Stomach (tissue), 9 donors: ENCODE data around the gene RNF149. TPM values are rescaled to one million over a fixed set of nuclear protein-coding genes. Genes with fewer than 3 reads are reported as not detected.

ENCODE experiments used
- DNase-seq, 2 donors: peaks; one replicate each; pipeline versions ENCODE4 v3.0.0 to v3.0.0-alpha.2; 2013 to 2019
- H3K27ac ChIP-seq, 5 donors: fragments of 200-600 bp in 4 of 5; sonication (generic) in 4 of 5; one replicate each; pipeline ENCODE4 v1.5.1; 2013 to 2019; ENCODE audit warnings: mild to moderate bottlenecking in 1 of 5, moderate library complexity in 1 of 5
- H3K27me3 ChIP-seq, 3 donors: fragments of 200-600 bp; sonication (generic); one replicate each; pipeline ENCODE4 v1.5.1; 2017 to 2019; ENCODE audit warnings: mixed run types in 1 of 3
- H3K36me3 ChIP-seq, 4 donors: fragments of 200-600 bp; sonication (generic); 1 replicate in 3 of 4; 2 replicates in 1 of 4; pipeline ENCODE4 v1.5.1; 2016 to 2019
- H3K4me1 ChIP-seq, 4 donors: fragments of 200-600 bp; sonication (generic); one replicate each; pipeline ENCODE4 v1.5.1; 2016 to 2019
- H3K4me3 ChIP-seq, 4 donors: fragments of 200-600 bp; sonication (generic) in 3 of 4; one replicate each; pipeline ENCODE4 v1.5.1; 2016 to 2019; ENCODE audit warnings: mild to moderate bottlenecking in 1 of 4
- H3K9me3 ChIP-seq, 4 donors: fragments of 200-600 bp; sonication (generic); one replicate each; pipeline ENCODE4 v1.5.1; 2016 to 2019
- EP300 ChIP-seq: sonication (generic); formaldehyde crosslinking; IDR thresholded peaks from one replicate; pipeline ENCODE4 v1.6.1; 2017; ENCODE audit warnings: antibody characterized with exemption
- POLR2A ChIP-seq, 4 donors: fragments of 450-650 bp; IDR thresholded peaks; one replicate each; pipeline ENCODE4 v1.6.1; 2016; ENCODE audit warnings: antibody characterized with exemption in 4 of 4, control low read depth in 2 of 4, mild to moderate bottlenecking in 1 of 4, moderate library complexity in 1 of 4
- POLR2AphosphoS5 ChIP-seq, 3 donors: sonication (generic); formaldehyde crosslinking; IDR thresholded peaks; one replicate each; pipeline ENCODE4 v1.6.1; 2016; ENCODE audit warnings: antibody characterized with exemption in 3 of 3
- WGBS, 5 donors: extraction: QIAGEN DNeasy Blood & Tissue Kit in 3 of 5; methylation state at CpG; one replicate each; pipeline versions ENCODE4 v1.1.5 to v1.1.7; 2013 to 2018; 5-methylcytosine and 5-hydroxymethylcytosine counted together
- intact Hi-C: fragments of 100-400 bp; cut with DNase I; formaldehyde crosslinking; loops from one replicate; pipeline ENCODE4 v1.15.1; 2023; ENCODE audit warnings: low total_unique reads
- polyA plus RNA-seq, 3 donors: library from polyadenylated mRNA; stranded (reverse); fragments of 200-250 nt; gene quantifications; one replicate each; pipeline ENCODE4 v1.2.3, GENCODE V29; 2013
- total RNA-seq, 5 donors: library from RNA; depleted of rRNA; stranded (reverse); fragments of >200 nt; gene quantifications; one replicate each; pipeline versions ENCODE4 v1.1.0 to v1.2.3, GENCODE V29; 2014 to 2016
- TF ChIP-seq, protein P1 (sequence below), 7 experiments: fragments of 450-650 bp in 4 of 7; fragments of 200-600 bp in 3 of 7; sonication (generic) in 3 of 7; IDR thresholded peaks; one replicate each; pipeline ENCODE4 v1.5.1; 2016 to 2019; ENCODE audit warnings: antibody characterized with exemption in 7 of 7, control low read depth in 2 of 7, mild to moderate bottlenecking in 1 of 7
- donor health status: healthy with polysubstance abuse.
- donor health status: Bipolar disorder and iron deficiency.
- donor health status: healthy.

The RNF149 gene
- total and polyA plus RNA-seq, 8 donors: 14.8 to 154 (median 35.1) TPM

DNA sequence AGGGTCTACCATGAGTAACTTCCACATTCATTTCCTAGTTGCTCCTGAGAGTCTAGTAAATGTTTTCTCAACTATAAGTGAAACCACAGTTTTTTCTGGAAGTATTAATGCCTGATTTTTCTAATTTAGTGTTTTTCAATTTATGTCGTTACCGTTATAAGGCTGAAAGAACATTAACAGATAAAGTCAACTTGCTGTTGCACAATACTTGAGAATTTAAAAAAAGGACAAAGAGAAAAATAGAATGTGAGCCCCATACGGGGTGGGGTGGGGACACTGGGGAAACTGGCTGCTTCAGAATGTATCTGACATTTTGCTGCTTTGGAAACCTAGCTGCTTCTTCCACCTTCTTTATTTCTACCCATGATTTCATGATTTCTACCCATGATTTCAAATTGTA is 29.6 kb downstream of the RNF149 start:
- peaks cover 5 to 9% (median 7%) of the 10 kb centered on the region in 4 donors for H3K4me1 ChIP-seq
- no peak overlapping the region for H3K4me3 ChIP-seq
- intact Hi-C loops: no loop called here
- 82 to 87% (median 85%) methylated on average over 3 of the region's 3 CpGs for WGBS, 5 donors
- H3K9me3 ChIP-seq: no peaks in the 10 kb centered on the region
- H3K36me3 ChIP-seq: peaks cover 37 to 96% (median 85%) of the 10 kb centered on the region in 4 donors
- TF ChIP-seq EP300 (no peak), POLR2AphosphoS5 (IDR thresholded peaks at IDR 0.05) (no peak), POLR2A (IDR thresholded peaks at IDR 0.05) (no peak)
- TF ChIP-seq, protein P1, sequence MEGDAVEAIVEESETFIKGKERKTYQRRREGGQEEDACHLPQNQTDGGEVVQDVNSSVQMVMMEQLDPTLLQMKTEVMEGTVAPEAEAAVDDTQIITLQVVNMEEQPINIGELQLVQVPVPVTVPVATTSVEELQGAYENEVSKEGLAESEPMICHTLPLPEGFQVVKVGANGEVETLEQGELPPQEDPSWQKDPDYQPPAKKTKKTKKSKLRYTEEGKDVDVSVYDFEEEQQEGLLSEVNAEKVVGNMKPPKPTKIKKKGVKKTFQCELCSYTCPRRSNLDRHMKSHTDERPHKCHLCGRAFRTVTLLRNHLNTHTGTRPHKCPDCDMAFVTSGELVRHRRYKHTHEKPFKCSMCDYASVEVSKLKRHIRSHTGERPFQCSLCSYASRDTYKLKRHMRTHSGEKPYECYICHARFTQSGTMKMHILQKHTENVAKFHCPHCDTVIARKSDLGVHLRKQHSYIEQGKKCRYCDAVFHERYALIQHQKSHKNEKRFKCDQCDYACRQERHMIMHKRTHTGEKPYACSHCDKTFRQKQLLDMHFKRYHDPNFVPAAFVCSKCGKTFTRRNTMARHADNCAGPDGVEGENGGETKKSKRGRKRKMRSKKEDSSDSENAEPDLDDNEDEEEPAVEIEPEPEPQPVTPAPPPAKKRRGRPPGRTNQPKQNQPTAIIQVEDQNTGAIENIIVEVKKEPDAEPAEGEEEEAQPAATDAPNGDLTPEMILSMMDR (IDR thresholded peaks at IDR 0.05): no peak
- no peaks in the 10 kb centered on the region for H3K27me3 ChIP-seq
- no peak overlapping the region for H3K27ac ChIP-seq
- no peak for DNase-seq

DNA sequence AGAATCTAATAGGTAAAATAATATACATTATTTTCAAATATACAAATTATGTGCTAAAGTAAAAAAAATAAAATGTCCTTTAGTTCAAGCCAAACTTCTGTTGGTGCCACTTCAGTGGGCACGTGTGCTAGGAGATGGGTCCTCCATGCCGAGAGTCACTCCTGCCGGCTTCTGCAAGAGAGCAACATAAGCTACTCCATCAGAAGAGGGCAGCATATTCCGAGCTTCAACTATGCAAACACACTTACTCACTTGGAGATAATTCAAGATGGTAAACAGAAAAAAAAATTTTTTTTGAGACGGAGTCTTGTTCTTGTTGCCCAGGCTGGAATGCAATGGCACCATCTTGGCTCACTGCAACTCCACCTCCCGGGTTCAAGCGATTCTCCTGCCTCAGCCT is 31.4 kb downstream of the RNF149 start:
- Histone ChIP-seq H3K9me3 (no peaks in the 10 kb centered on the region), H3K4me3 (no peak overlapping the region), H3K36me3 (peaks cover 29 to 96% (median 85%) of the 10 kb centered on the region in 4 donors), H3K27me3 (no peaks in the 10 kb centered on the region), H3K4me1 (peaks cover 11 to 19% (median 16%) of the 10 kb centered on the region in 4 donors), H3K27ac (no peak overlapping the region)
- 35 to 52% (median 39%) methylated on average over 7 of the region's 7 CpGs for WGBS, 5 donors
- TF ChIP-seq, protein P1 (IDR thresholded peaks at IDR 0.05): peak in 1 of 7 experiments; percentile 22
- TF ChIP-seq POLR2AphosphoS5 (IDR thresholded peaks at IDR 0.05) (peak in 1 of 3 donors; percentile 40), POLR2A (IDR thresholded peaks at IDR 0.05) (no peak), EP300 (no peak)
- intact Hi-C loops: no loop called here
- DNase-seq: peak; percentile 32 to 69

DNA sequence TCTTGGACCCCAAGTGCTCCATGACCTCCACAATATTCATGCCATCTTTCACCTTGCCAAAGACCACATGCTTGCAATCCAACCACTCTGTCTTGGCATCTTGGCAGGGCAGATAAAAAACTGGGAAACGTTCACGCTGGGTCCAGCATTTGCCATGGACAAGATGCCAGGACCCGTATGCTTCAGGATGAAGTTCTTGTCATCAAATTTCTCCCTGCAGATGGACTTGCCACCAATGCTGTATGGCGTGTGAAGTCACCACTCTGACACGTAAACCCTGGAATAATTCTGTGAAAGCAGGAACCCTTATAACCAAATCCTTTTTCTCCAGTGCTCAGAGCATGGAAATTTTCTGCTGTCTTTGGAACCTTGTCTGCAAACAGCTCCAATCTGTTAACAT is 34.4 kb downstream of the RNF149 start:
- Histone ChIP-seq H3K27me3 (no peaks in the 10 kb centered on the region), H3K27ac (no peak overlapping the region), H3K4me1 (peaks cover 11 to 32% (median 21%) of the 10 kb centered on the region in 4 donors), H3K36me3 (peaks cover 22 to 96% (median 85%) of the 10 kb centered on the region in 4 donors), H3K9me3 (no peaks in the 10 kb centered on the region), H3K4me3 (no peak overlapping the region)
- no peak for DNase-seq
- intact Hi-C loops: no loop called here
- WGBS, 5 donors: 75 to 84% (median 77%) methylated on average over 5 of the region's 5 CpGs
- TF ChIP-seq EP300: no peak
- TF ChIP-seq, protein P1 (IDR thresholded peaks at IDR 0.05): no peak
- no peak for TF ChIP-seq POLR2A (IDR thresholded peaks at IDR 0.05)
- TF ChIP-seq POLR2AphosphoS5 (IDR thresholded peaks at IDR 0.05): no peak

DNA sequence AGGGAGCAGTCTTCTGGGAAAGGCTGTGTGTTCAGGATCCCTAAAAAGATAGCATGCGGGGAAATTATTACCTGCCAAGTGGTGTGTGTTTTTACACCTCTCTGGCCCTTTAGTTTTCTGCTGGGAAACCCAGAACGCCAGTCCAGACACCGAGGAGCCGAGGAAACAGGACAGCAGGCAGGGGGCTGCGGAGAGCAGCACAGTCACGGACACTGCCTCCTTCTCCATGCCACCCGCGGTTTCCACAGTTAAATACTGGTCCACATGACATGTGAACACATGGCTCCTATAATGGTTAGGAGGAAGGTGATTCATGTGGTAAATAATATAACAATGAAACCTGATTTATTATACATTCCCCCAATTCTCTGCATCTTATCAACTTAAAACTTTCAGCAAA is 35.4 kb downstream of the RNF149 start:
- Histone ChIP-seq H3K27ac (peak overlapping the region; percentile 3 to 20 (median 9)), H3K27me3 (no peaks in the 10 kb centered on the region), H3K9me3 (no peaks in the 10 kb centered on the region), H3K36me3 (peaks cover 31 to 96% (median 85%) of the 10 kb centered on the region in 4 donors), H3K4me3 (no peak overlapping the region), H3K4me1 (peaks cover 15 to 37% (median 23%) of the 10 kb centered on the region in 4 donors)
- intact Hi-C loops: no loop called here
- no peak for DNase-seq
- WGBS, 5 donors: 53 to 69% (median 63%) methylated on average over 8 of the region's 8 CpGs
- TF ChIP-seq, protein P1 (IDR thresholded peaks at IDR 0.05): no peak
- TF ChIP-seq POLR2AphosphoS5 (IDR thresholded peaks at IDR 0.05): no peak
- no peak for TF ChIP-seq POLR2A (IDR thresholded peaks at IDR 0.05)
- no peak for TF ChIP-seq EP300
